HK-2 (cell line): ENCODE data around the gene PPP2R5B.
"Not testable (repeated sequence)": the region's sequence is repeated elsewhere in the genome, so short reads cannot be mapped to it uniquely, and the experiment has no call there.

Source experiments
- DNase-seq: peaks from one replicate; pipeline ENCODE4 v3.0.0-alpha.2; 2018; ENCODE audit not compliant: unreplicated experiment

The PPP2R5B gene

GRCh38 chr11:64976651-64977050, 52.2 kb downstream of the PPP2R5B start:
- DNase-seq = no peak

- not testable (repeated sequence) for DNase-seq
These were observed 58.9 kb downstream of the PPP2R5B start for GRCh38 chr11:64983339-64983738.
